GM06990 (cell line): Measurements from ENCODE around the gene IFT20.

Experiments used
- DNase-seq: peaks from one replicate; pipeline ENCODE4 v3.0.0-alpha.2; 2011; ENCODE audit not compliant: insufficient read length; ENCODE audit errors: extremely low read depth
- H3K27me3 ChIP-seq: replicated peaks from 2 replicates; pipeline ENCODE4 v1.6.0; 2011; ENCODE audit warnings: low read length; ENCODE audit not compliant: control insufficient read depth, insufficient read depth
- H3K36me3 ChIP-seq: 2 replicates; pipeline ENCODE4 v1.5.1; 2011; ENCODE audit warnings: low read length; ENCODE audit not compliant: control insufficient read depth, insufficient read depth
- H3K4me3 ChIP-seq: replicated peaks from 2 replicates; pipeline ENCODE4 v1.5.1; 2011; ENCODE audit warnings: low read depth, mild to moderate bottlenecking, control low read depth, low read length
- CTCF ChIP-seq: IDR thresholded peaks from 2 replicates; pipeline ENCODE4 v1.5.1; 2011; ENCODE audit warnings: low read length, control low read depth, mild to moderate bottlenecking, inconsistent platforms; ENCODE audit not compliant: insufficient read depth, poor library complexity, severe bottlenecking

Gene IFT20, protein sequence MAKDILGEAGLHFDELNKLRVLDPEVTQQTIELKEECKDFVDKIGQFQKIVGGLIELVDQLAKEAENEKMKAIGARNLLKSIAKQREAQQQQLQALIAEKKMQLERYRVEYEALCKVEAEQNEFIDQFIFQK

GRCh38 chr17:28335201-28335958 is at the start of gene IFT20, which contains the start of gene TNFAIP1:
Gene IFT20 (minus strand): TSS chr17:28335472. CDS start chr17:28331985, 3,487 bp downstream.
Gene TNFAIP1 (plus strand): TSS chr17:28335761. CDS start chr17:28339522, 3,761 bp downstream.
- Histone ChIP-seq H3K27me3 (no peaks in the 10 kb centered on the region), H3K36me3 (peaks cover 11% of the 10 kb centered on the region), H3K4me3 (peak within 1 kb of the TSS; percentile 92)
- peak; percentile 96 for DNase-seq
- no peak for TF ChIP-seq CTCF

DNA sequence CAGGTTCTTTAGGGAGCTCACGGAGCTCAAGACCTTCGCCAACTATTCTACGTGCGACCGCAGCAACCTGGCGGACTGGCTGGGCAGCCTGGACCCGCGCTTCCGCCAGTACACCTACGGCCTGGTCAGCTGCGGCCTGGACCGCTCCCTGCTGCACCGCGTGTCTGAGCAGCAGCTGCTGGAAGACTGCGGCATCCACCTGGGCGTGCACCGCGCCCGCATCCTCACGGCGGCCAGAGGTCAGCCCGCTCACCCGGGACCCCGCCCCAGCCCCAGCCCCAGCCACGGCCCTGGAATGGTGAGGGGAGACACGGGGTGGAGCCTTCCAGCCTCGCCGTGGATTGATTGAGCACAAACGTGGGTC is 49.7 kb upstream of the IFT20 start:
- Histone ChIP-seq H3K27me3 (no peaks in the 10 kb centered on the region), H3K36me3 (peaks cover 3% of the 10 kb centered on the region), H3K4me3 (peak overlapping the region; percentile 66)
- TF ChIP-seq CTCF, result no peak
- no peak for DNase-seq

- H3K4me3 ChIP-seq, result peak overlapping the region; percentile 66
- no peaks in the 10 kb centered on the region for H3K27me3 ChIP-seq
- peaks cover 3% of the 10 kb centered on the region for H3K36me3 ChIP-seq
- TF ChIP-seq CTCF, result no peak
- peak; percentile 78 for DNase-seq
Measured at GRCh38 chr17:28384281-28385036, 49.2 kb upstream of the IFT20 start.

- Histone ChIP-seq H3K4me3 (no peak overlapping the region), H3K27me3 (no peaks in the 10 kb centered on the region), H3K36me3 (no peaks in the 10 kb centered on the region; the same call in 1 of the 2 replicates)
- no peak for TF ChIP-seq CTCF
- no peak for DNase-seq
Measured at GRCh38 chr17:28381141-28381825, 46.0 kb upstream of the IFT20 start.
